SK-N-MC (cell line): ENCODE results near the gene UFSP1.

ENCODE experiments used
- DNase-seq: peaks from one replicate; pipeline ENCODE4 v3.0.0-alpha.2; 2011; ENCODE audit warnings: low read depth, low spot score
- H3K27ac ChIP-seq: fragments of 200-600 bp; sonication (generic); 2 replicates; pipeline ENCODE4 v1.5.1; 2016; ENCODE audit warnings: mixed run types
- H3K36me3 ChIP-seq: fragments of 200-600 bp; sonication (generic); 2 replicates; pipeline ENCODE4 v1.6.1; 2017; ENCODE audit warnings: antibody characterized with exemption, low read length, mixed read lengths; ENCODE audit not compliant: insufficient read depth
- H3K4me3 ChIP-seq: fragments of 200-600 bp; sonication (generic); 2 replicates; pipeline ENCODE4 v1.5.1; 2016
- H3K9ac ChIP-seq: fragments of 200-600 bp; sonication (generic); 2 replicates; pipeline ENCODE4 v1.8.0; 2017; ENCODE audit warnings: mixed run types, mixed read lengths; ENCODE audit not compliant: insufficient read length
- H3K9me3 ChIP-seq: fragments of 200-600 bp; sonication (generic); 2 replicates; pipeline ENCODE4 v1.6.1; 2017; ENCODE audit warnings: low read depth, mild to moderate bottlenecking, antibody characterized with exemption, low read length, moderate library complexity, mixed read lengths
- EZH2 ChIP-seq: fragments of 200-600 bp; sonication (generic); IDR thresholded peaks from one replicate; pipeline ENCODE4 v1.6.1; 2017; ENCODE audit warnings: antibody characterized with exemption
- FOXP2 ChIP-seq: optimal IDR thresholded peaks from 2 replicates; pipeline ENCODE3; 2011; ENCODE audit warnings: mild to moderate bottlenecking, moderate library complexity; ENCODE audit not compliant: insufficient read depth; ENCODE audit errors: extremely low read length, control extremely low read depth
- POLR2AphosphoS5 ChIP-seq: IDR thresholded peaks from 2 replicates; pipeline ENCODE4 v1.6.1; 2012; ENCODE audit warnings: mild to moderate bottlenecking, low read depth, low read length, borderline replicate concordance

UFSP1 gene

DNA sequence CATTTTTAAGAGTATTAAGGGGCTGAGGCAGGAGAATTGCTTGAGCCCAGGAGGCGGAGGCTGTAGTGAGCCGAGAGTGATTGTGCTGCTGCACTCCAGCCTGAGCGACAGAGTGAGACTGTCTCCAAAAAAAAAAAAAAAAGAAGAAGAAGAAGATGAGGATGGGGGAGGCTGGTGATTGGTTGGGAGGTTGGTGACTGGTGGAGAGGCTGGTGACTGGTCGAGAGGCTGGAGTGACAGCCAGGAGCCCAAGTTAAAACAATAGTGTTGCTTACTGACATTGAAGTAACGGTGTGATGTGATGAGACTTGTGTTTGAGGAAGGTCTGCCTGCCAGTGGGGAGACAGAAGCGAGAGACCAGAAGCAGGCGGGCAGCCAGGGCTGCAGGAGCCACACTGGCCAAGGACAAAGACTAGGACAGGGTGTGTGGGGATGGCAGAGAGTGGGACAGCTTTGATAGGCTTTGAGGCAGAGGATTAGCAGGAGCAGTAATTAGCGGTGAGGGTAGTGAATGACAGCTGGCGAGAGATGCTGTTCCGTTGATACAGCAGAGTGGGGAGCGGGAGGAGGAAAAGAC lies 9.7 kb downstream of the UFSP1 start:
- no peaks in the 10 kb centered on the region for H3K9me3 ChIP-seq
- H3K9ac ChIP-seq, result no peak overlapping the region
- no peak for TF ChIP-seq EZH2
- TF ChIP-seq FOXP2, result no peak
- TF ChIP-seq POLR2AphosphoS5, result no peak
- no peak overlapping the region for H3K4me3 ChIP-seq
- no peak for DNase-seq
- H3K36me3 ChIP-seq, result peaks cover 89% of the 10 kb centered on the region
- no peak overlapping the region for H3K27ac ChIP-seq

DNA sequence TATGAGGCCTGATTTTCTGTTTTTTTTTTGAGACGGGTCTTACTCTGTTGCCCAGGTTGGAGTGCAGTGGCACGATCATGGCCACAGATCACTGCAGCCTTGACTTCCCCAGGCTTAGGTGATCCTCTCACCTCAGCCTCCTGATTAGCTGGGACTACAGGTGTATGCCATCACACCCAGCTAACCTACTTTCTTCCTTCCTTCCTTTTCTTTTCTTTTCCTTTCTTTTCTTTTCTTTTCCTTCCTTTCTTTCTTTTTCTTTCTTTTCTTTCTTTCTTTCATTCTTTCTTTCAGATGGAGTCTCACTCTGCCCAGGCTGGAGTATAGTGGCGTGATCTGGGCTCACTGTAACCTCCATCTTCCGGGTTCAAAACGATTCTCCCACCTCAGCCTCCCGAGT lies 10.8 kb downstream of the UFSP1 start:
- no peak for DNase-seq
- Histone ChIP-seq H3K9ac (peak overlapping the region; percentile 45), H3K27ac (no peak overlapping the region), H3K9me3 (no peaks in the 10 kb centered on the region), H3K4me3 (no peak overlapping the region), H3K36me3 (peaks cover 87% of the 10 kb centered on the region)
- no peak for TF ChIP-seq FOXP2
- TF ChIP-seq POLR2AphosphoS5, result no peak
- no peak for TF ChIP-seq EZH2

- H3K9ac ChIP-seq, result peak overlapping the region; percentile 2
- H3K4me3 ChIP-seq, result no peak overlapping the region
- peaks cover 87% of the 10 kb centered on the region for H3K36me3 ChIP-seq
- H3K27ac ChIP-seq, result no peak overlapping the region
- DNase-seq, result no peak
- no peaks in the 10 kb centered on the region for H3K9me3 ChIP-seq
- TF ChIP-seq POLR2AphosphoS5 (no peak), EZH2 (no peak), FOXP2 (no peak)
These were observed 11.5 kb downstream of the UFSP1 start for GRCh38 chr7:100878013-100878412.

- H3K9me3 ChIP-seq, result no peaks in the 10 kb centered on the region
- no peak for DNase-seq
- H3K9ac ChIP-seq, result peak overlapping the region; percentile 92
- TF ChIP-seq POLR2AphosphoS5 (no peak), EZH2 (no peak), FOXP2 (no peak)
- H3K27ac ChIP-seq, result peak overlapping the region; percentile 86
- peaks cover 83% of the 10 kb centered on the region for H3K36me3 ChIP-seq
- peak overlapping the region; percentile 90 for H3K4me3 ChIP-seq
These were observed 14.2 kb downstream of the UFSP1 start for GRCh38 chr7:100875356-100875751.

- H3K36me3 ChIP-seq, result peaks cover 83% of the 10 kb centered on the region
- TF ChIP-seq FOXP2, result no peak
- TF ChIP-seq POLR2AphosphoS5, result peak; percentile 93
- TF ChIP-seq EZH2, result no peak
- H3K4me3 ChIP-seq, result peak within 1 kb of the TSS; percentile 90
- DNase-seq, result peak; percentile 87
- H3K9me3 ChIP-seq, result no peaks in the 10 kb centered on the region
- peak within 1 kb of the TSS; percentile 92 for H3K9ac ChIP-seq
- H3K27ac ChIP-seq, result peak within 1 kb of the TSS; percentile 96
These were observed 14.7 kb downstream of the UFSP1 start, which contains the start of gene SRRT for GRCh38 chr7:100874577-100875355. Gene SRRT, plus strand, starts transcription at chr7:100875103. Its CDS starts 488 bp downstream, at chr7:100875591.

DNA sequence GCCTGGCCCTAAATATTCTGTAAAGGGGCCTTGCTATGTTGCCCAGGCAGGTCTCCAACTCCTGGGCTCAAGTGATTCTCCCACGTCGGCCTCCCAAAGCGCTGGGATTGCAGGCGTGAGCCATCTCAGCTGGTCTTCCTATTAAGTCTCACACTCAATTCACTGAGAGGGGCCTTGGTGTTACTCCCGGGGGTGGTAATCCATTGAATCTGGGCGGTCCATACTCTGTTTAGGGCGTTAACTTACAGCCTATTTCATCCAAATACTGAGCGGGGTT lies 15.3 kb downstream of the UFSP1 start:
- peaks cover 78% of the 10 kb centered on the region for H3K36me3 ChIP-seq

DNA sequence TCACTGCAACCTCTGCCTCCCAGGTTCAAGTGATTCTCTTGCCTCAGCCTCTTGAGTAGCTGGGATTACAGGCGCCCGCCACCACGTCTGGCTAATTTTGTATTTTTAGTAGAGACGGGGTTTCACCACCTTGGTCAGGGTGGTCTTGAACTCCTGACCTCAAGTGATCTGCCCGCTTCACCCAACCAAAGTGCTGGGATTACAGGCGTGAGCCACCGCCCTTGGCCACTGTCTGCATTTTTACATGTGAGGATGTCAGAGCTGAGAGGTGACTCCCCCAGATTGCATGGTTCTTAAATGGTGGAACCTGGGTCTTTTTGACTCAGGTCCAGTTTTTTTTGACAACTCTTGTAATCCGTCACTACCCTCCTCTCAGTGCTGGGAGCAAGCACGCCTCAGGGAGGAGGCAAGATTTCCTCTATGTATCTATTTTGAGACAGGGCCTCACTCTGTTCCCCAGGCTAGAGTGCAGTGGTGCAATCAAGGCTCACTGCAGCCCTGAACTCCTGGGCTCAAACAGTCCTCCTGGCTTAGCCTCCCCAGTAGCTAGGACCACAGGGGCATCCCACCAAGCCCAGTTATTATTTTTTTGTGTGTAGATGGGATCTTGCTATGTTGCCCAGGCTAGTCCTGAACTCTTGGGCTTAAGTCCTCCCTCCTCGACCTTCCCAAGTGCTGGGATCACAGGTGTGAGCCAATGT lies 15.8 kb downstream of the UFSP1 start:
- Histone ChIP-seq H3K36me3 (peaks cover 73% of the 10 kb centered on the region), H3K9ac (peak overlapping the region; percentile 92), H3K9me3 (no peaks in the 10 kb centered on the region), H3K4me3 (peak overlapping the region; percentile 90), H3K27ac (peak overlapping the region; percentile 96)
- no peak for DNase-seq
- TF ChIP-seq FOXP2 (no peak), POLR2AphosphoS5 (no peak), EZH2 (no peak)

More for the DNA sequence above, 15.3 kb downstream of the UFSP1 start:
- TF ChIP-seq POLR2AphosphoS5 (no peak), EZH2 (no peak), FOXP2 (no peak)
- Histone ChIP-seq H3K9me3 (no peaks in the 10 kb centered on the region), H3K9ac (peak overlapping the region; percentile 92), H3K4me3 (peak overlapping the region; percentile 90), H3K27ac (peak overlapping the region; percentile 96)
- no peak for DNase-seq

- H3K27ac ChIP-seq, result peak overlapping the region; percentile 98
- H3K36me3 ChIP-seq, result peaks cover 27% of the 10 kb centered on the region
- DNase-seq, result no peak
- H3K4me3 ChIP-seq, result peak overlapping the region; percentile 92
- H3K9ac ChIP-seq, result peak overlapping the region; percentile 98
- H3K9me3 ChIP-seq, result no peaks in the 10 kb centered on the region
- no peak for TF ChIP-seq POLR2AphosphoS5
- no peak for TF ChIP-seq EZH2
- no peak for TF ChIP-seq FOXP2
These were observed 21.6 kb downstream of the UFSP1 start for GRCh38 chr7:100867776-100868485.
